Measurements from ENCODE around the gene RMDN3.

Gene RMDN3

DNA sequence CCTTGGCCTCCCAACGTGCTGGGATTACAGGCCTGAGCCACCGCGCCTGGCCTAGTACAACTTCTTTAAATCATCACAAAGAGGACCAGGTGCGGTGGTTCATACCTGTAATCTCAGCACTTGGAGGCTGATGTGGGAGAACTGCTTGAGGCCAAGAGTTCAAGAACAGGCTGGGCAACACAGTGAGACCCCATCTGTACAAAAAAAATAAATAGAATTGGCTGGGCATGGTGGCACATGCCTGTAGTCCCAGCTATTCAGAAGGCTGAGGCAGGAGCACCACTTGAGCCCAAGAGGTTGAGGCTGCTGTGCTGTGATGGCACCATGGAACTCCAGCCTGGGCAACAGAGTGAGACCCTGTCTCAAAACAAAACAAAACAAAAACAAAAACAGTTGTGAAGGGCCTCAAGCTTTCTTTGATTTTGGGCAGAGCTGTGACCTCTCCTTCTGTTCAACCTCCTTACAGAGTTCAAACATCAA, 5.9 kb downstream of the RMDN3 start (continued):
- TF ChIP-seq, protein P1, sequence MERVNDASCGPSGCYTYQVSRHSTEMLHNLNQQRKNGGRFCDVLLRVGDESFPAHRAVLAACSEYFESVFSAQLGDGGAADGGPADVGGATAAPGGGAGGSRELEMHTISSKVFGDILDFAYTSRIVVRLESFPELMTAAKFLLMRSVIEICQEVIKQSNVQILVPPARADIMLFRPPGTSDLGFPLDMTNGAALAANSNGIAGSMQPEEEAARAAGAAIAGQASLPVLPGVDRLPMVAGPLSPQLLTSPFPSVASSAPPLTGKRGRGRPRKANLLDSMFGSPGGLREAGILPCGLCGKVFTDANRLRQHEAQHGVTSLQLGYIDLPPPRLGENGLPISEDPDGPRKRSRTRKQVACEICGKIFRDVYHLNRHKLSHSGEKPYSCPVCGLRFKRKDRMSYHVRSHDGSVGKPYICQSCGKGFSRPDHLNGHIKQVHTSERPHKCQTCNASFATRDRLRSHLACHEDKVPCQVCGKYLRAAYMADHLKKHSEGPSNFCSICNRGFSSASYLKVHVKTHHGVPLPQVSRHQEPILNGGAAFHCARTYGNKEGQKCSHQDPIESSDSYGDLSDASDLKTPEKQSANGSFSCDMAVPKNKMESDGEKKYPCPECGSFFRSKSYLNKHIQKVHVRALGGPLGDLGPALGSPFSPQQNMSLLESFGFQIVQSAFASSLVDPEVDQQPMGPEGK (CRISPR knock-in tag; IDR thresholded peaks at IDR 0.05; ENCODE audit: borderline replicate concordance), result no peak
- TF ChIP-seq ESRRG (CRISPR knock-in tag; IDR thresholded peaks at IDR 0.05) (no peak), TOX (CRISPR knock-in tag; IDR thresholded peaks at IDR 0.05; ENCODE audit: borderline replicate concordance) (no peak), ARNTL (CRISPR knock-in tag; IDR thresholded peaks at IDR 0.05; ENCODE audit: borderline replicate concordance, low read depth) (no peak)

DNA sequence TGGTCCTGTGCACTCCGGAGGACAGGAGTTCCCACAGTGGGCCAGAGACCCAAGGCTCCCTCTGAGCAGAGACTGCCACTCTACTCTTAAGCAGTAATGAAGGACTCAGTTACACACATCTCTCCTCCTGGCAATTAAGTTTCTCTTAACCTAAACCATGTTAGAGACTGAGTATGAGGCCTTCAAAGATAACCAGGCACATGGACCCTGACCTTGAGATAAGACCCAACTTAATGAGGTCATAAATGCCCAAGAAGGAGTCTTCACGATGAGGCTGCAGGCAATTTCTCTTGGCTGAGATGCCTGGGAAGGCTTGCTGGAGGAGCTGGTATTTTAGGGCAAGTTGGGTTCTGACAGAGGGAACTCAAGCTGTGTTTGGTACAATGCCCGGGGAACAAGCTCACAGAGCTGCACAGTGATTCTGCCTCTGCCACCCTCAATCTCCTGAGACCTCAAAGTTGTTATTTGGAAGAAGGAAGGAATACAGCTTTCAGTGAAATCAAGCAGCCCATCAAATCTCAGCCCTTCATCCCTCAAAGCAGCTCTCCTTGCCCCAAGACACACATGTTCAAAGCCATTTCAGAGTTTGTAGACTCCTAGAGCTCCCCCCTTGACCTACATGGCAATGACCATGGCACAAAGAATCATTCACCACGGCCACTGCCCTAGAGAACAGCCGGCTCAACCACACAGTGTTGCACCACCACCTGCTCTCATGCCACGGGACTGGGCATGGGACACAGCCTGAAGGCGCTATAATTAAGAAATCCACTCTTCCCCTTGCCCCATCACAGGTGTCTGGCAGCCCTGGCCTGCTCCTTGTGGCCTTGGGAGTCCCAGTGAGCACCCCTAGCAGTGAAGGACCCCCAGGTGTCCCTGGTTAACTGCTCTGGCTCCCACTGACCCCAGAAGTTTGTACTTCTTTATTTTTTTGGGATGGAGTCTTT, 7.1 kb downstream of the RMDN3 start:
- TF ChIP-seq GLIS3 (CRISPR knock-in tag; IDR thresholded peaks at IDR 0.05), result no peak
- no peak for TF ChIP-seq SNAI2 (CRISPR knock-in tag; IDR thresholded peaks at IDR 0.05)
- TF ChIP-seq ZFP3 (CRISPR knock-in tag; IDR thresholded peaks at IDR 0.05), result no peak
- TF ChIP-seq ZNF565 (CRISPR knock-in tag; conservative IDR thresholded peaks at IDR 0.05; ENCODE audit: low read depth), result no peak
- no peak for TF ChIP-seq ESRRG (CRISPR knock-in tag; IDR thresholded peaks at IDR 0.05)
- TF ChIP-seq, protein P1 (CRISPR knock-in tag; IDR thresholded peaks at IDR 0.05; ENCODE audit: borderline replicate concordance), result no peak
- TF ChIP-seq ZFP30 (CRISPR knock-in tag; IDR thresholded peaks at IDR 0.05), result no peak
- TF ChIP-seq, protein P2, sequence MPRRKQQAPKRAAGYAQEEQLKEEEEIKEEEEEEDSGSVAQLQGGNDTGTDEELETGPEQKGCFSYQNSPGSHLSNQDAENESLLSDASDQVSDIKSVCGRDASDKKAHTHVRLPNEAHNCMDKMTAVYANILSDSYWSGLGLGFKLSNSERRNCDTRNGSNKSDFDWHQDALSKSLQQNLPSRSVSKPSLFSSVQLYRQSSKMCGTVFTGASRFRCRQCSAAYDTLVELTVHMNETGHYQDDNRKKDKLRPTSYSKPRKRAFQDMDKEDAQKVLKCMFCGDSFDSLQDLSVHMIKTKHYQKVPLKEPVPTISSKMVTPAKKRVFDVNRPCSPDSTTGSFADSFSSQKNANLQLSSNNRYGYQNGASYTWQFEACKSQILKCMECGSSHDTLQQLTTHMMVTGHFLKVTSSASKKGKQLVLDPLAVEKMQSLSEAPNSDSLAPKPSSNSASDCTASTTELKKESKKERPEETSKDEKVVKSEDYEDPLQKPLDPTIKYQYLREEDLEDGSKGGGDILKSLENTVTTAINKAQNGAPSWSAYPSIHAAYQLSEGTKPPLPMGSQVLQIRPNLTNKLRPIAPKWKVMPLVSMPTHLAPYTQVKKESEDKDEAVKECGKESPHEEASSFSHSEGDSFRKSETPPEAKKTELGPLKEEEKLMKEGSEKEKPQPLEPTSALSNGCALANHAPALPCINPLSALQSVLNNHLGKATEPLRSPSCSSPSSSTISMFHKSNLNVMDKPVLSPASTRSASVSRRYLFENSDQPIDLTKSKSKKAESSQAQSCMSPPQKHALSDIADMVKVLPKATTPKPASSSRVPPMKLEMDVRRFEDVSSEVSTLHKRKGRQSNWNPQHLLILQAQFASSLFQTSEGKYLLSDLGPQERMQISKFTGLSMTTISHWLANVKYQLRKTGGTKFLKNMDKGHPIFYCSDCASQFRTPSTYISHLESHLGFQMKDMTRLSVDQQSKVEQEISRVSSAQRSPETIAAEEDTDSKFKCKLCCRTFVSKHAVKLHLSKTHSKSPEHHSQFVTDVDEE (CRISPR knock-in tag; IDR thresholded peaks at IDR 0.05), result no peak
- no peak for TF ChIP-seq PPARA (CRISPR knock-in tag; IDR thresholded peaks at IDR 0.05; ENCODE audit: borderline replicate concordance)
- TF ChIP-seq OSR1 (CRISPR knock-in tag; IDR thresholded peaks at IDR 0.05), result no peak
- TF ChIP-seq ARNTL (CRISPR knock-in tag; IDR thresholded peaks at IDR 0.05; ENCODE audit: borderline replicate concordance, low read depth), result no peak
- TF ChIP-seq, protein P3, sequence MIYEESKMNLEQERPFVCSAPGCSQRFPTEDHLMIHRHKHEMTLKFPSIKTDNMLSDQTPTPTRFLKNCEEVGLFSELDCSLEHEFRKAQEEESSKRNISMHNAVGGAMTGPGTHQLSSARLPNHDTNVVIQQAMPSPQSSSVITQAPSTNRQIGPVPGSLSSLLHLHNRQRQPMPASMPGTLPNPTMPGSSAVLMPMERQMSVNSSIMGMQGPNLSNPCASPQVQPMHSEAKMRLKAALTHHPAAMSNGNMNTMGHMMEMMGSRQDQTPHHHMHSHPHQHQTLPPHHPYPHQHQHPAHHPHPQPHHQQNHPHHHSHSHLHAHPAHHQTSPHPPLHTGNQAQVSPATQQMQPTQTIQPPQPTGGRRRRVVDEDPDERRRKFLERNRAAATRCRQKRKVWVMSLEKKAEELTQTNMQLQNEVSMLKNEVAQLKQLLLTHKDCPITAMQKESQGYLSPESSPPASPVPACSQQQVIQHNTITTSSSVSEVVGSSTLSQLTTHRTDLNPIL (CRISPR knock-in tag; IDR thresholded peaks at IDR 0.05; ENCODE audit: low read depth), result no peak
- TF ChIP-seq, protein P4, sequence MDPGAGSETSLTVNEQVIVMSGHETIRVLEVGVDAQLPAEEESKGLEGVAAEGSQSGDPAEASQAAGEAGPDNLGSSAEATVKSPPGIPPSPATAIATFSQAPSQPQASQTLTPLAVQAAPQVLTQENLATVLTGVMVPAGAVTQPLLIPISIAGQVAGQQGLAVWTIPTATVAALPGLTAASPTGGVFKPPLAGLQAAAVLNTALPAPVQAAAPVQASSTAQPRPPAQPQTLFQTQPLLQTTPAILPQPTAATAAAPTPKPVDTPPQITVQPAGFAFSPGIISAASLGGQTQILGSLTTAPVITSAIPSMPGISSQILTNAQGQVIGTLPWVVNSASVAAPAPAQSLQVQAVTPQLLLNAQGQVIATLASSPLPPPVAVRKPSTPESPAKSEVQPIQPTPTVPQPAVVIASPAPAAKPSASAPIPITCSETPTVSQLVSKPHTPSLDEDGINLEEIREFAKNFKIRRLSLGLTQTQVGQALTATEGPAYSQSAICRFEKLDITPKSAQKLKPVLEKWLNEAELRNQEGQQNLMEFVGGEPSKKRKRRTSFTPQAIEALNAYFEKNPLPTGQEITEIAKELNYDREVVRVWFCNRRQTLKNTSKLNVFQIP (CRISPR knock-in tag; IDR thresholded peaks at IDR 0.05; ENCODE audit: borderline replicate concordance, low read depth), result no peak
- TF ChIP-seq ZC3H10 (CRISPR knock-in tag; IDR thresholded peaks at IDR 0.05), result no peak
- TF ChIP-seq RARB (CRISPR knock-in tag; IDR thresholded peaks at IDR 0.05), result no peak
- TF ChIP-seq TOX (CRISPR knock-in tag; IDR thresholded peaks at IDR 0.05; ENCODE audit: borderline replicate concordance), result no peak
- TF ChIP-seq TCF4 (CRISPR knock-in tag; IDR thresholded peaks at IDR 0.05; ENCODE audit: borderline replicate concordance), result no peak
- TF ChIP-seq, protein P5, sequence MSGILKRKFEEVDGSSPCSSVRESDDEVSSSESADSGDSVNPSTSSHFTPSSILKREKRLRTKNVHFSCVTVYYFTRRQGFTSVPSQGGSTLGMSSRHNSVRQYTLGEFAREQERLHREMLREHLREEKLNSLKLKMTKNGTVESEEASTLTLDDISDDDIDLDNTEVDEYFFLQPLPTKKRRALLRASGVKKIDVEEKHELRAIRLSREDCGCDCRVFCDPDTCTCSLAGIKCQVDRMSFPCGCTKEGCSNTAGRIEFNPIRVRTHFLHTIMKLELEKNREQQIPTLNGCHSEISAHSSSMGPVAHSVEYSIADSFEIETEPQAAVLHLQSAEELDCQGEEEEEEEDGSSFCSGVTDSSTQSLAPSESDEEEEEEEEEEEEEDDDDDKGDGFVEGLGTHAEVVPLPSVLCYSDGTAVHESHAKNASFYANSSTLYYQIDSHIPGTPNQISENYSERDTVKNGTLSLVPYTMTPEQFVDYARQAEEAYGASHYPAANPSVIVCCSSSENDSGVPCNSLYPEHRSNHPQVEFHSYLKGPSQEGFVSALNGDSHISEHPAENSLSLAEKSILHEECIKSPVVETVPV (CRISPR knock-in tag; IDR thresholded peaks at IDR 0.05), result no peak
- TF ChIP-seq CSDC2 (CRISPR knock-in tag; IDR thresholded peaks at IDR 0.05), result no peak
- TF ChIP-seq ZNF8 (CRISPR knock-in tag; IDR thresholded peaks at IDR 0.05), result no peak
- no peak for ATAC-seq
